Measurements from ENCODE around the gene ZNF224.

ZNF224 gene

GRCh38 chr19:44093931-44094765 lies at the start of gene ZNF224:
Gene ZNF224, plus strand, starts transcription at chr19:44094361. Its CDS starts 3,513 bp downstream, at chr19:44097874.
- peak within 1 kb of the TSS; percentile 58 for H3K27ac ChIP-seq
- peak; percentile 39 for DNase-seq (ENCODE audit: low read depth, low spot score)

DNA sequence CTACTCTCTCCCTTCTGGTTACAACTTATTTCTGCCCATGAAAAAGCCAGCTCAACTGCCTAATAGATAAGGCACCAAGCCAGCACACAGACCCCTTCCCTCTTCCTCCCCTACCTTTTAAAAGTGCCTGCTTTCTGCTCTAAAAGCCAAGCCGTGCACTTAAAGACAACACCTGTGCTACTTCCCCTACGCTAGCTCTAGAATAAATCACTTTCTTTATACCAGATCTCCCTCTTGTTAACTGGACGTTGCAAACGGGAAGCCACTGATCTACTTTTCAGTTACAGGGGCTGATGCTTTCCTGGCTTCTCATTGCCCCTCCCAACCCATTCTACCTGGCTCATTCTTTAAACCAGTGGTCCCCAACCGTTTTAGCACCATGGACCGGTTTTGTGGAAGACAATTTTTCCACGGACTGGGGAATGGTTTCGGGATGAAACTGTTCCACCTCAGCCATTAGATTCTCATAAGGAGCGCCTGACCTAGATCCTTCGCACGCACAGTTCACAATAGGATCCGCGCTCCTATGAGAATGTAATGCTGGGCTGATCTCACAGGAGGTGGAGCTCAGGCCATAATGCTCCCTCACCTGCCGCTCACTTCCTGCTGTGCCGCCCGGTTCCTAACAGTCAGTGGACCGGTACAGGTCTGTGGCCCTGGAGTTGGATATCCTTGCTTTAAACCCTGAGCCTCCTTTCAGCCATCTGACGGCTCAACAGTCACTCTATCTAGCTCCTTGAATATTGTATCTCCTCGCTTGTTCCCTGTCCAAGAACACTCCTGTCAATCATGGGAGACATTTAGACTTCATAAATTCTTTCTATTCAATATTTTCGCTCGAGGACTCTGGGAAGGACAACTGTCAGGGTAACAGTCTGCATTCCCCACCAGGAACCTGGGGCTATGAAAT lies 43.2 kb upstream of the ZNF224 start:
- peak overlapping the region; percentile 80 for H3K27ac ChIP-seq

GRCh38 chr19:44051650-44052402 lies 42.3 kb upstream of the ZNF224 start, which contains the start of gene ZNF223:
Gene ZNF223, plus strand, starts transcription at chr19:44052036. Its CDS starts 3,141 bp downstream, at chr19:44055177.
- DNase-seq (ENCODE audit: low read depth, low spot score) = peak; percentile 70
- H3K27ac ChIP-seq = peak within 1 kb of the TSS; percentile 80

More for the DNA sequence above, 43.2 kb upstream of the ZNF224 start:
- peak; percentile 31 for DNase-seq (ENCODE audit: low read depth, low spot score)

DNA sequence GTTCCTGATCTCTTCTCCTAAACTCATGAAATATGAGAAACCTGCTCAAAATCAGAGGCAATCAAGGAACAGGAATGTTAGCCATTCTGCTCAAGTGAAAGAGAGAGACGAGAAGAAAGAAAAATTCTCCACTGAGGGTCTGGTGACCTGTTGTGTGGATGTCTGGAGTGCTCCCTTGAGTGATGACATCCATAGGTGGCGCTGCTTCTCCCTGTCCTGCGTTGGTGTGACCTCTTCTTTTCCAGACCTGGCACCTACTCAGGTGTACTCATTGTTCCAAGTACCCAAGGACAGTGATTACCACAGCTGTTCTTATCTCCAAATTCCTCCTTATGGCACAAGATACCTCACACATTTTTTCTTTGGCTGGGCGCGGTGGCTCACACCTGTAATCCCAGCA lies 38.3 kb upstream of the ZNF224 start:
- no peak for DNase-seq (ENCODE audit: low read depth, low spot score)
- no peak overlapping the region for H3K27ac ChIP-seq

DNA sequence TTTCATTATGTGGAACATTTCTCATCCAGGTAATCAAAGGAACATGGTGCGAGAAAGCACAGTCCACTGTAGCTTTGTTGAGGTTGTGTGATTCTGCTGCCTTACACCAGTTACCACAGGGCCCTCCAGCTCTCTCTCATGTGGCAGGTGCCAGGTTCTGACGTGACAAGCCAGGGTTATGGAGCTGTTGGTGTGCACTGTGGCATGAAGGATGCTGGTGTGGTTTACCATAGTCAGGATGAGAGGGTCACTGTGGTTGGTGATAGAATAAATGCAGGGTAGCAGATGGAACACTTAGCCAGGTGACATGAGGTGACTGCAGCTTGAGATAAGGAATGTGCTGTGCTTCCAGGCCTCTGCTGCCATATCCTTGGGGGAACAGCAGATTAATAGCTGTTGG lies 34.9 kb upstream of the ZNF224 start:
- H3K27ac ChIP-seq = no peak overlapping the region
- DNase-seq (ENCODE audit: low read depth, low spot score) = no peak

DNA sequence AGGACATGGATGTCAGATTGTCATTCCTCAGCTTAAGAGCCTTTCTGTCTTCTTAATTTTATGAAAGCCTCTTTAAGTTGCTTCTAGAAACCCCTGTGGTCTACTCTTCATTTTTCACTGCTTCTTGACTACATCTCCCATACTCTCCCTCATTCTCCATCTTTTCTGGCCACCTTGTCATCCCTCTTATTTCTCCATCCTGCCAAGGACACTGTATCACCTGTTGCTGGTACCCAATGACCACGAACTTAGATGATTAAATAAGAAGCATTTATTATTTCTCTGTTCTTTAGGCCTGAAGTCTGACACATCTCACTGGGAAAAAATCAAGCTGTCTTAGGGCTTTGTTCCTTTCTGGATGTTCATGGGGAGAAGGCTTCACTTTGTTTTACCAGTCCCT lies 33.1 kb upstream of the ZNF224 start:
- H3K27ac ChIP-seq = no peak overlapping the region
- no peak for DNase-seq (ENCODE audit: low read depth, low spot score)

DNA sequence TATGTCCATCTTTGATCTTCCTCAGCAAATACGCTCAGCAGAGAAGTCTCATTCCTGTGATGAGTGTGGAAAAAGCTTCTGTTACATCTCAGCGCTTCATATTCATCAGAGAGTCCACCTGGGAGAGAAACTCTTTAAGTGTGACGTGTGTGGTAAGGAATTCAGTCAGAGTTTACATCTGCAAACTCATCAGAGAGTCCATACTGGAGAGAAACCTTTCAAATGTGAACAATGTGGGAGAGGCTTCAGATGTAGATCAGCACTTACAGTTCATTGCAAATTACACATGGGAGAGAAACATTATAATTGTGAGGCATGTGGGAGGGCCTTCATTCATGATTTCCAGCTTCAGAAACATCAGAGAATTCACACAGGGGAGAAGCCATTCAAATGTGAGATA lies 27.9 kb upstream of the ZNF224 start:
- no peak overlapping the region for H3K27ac ChIP-seq

DNA sequence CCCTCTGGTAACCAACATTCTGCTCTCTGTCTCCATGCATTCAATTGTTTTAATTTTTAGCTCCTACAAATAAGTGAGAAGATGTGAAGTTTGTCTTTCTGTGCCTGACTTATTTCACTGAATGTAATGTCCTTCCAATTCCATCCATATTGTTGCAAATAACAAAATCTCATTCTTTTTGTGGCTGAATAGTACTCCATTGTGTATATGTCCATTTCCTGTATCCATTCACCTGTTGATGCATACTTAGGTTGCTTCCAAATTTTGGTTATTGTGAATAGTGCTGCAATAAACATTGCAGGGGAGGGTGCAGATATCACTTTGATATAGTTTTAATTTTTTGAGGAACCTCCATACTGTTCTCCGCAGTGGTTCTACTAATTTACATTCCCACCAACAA lies 24.7 kb upstream of the ZNF224 start:
- DNase-seq (ENCODE audit: low read depth, low spot score) = no peak
- H3K27ac ChIP-seq = no peak overlapping the region

More for the DNA sequence above, 27.9 kb upstream of the ZNF224 start:
- no peak for DNase-seq (ENCODE audit: low read depth, low spot score)

- peak; percentile 56 for DNase-seq (ENCODE audit: low read depth, low spot score)
- H3K27ac ChIP-seq = peak within 1 kb of the TSS; percentile 33
These were observed 22.2 kb upstream of the ZNF224 start, which contains the start of gene ZNF284 for GRCh38 chr19:44071824-44072542. Gene ZNF284, plus strand, starts transcription at chr19:44072159. Its CDS starts 4,231 bp downstream, at chr19:44076390.

GRCh38 chr19:44072543-44073401 lies 21.4 kb upstream of the ZNF224 start:
- no peak for DNase-seq (ENCODE audit: low read depth, low spot score)
- H3K27ac ChIP-seq = no peak overlapping the region

GRCh38 chr19:44076325-44076724 lies 17.8 kb upstream of the ZNF224 start:
- no peak for DNase-seq (ENCODE audit: low read depth, low spot score)
- H3K27ac ChIP-seq = no peak overlapping the region

DNA sequence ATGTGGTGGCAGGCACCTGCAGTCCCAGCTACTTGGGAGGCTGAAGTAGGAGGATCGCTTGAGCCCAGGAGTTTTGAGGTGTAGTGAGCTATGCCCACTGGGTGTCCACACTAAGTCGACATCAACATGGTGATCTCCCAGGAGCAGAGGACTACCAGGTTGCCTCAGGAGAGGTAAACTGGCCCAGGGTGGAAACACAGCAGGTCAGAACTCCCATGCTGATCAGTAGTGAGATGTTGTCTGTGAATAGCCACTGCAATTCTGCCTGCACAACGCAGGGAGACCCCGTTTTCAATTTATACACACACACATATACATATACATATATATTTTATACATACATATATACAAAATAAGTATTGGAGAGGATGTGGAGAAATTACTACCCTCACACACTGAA lies 2.1 kb upstream of the ZNF224 start:
- H3K27ac ChIP-seq = no peak overlapping the region
- no peak for DNase-seq (ENCODE audit: low read depth, low spot score)

DNA sequence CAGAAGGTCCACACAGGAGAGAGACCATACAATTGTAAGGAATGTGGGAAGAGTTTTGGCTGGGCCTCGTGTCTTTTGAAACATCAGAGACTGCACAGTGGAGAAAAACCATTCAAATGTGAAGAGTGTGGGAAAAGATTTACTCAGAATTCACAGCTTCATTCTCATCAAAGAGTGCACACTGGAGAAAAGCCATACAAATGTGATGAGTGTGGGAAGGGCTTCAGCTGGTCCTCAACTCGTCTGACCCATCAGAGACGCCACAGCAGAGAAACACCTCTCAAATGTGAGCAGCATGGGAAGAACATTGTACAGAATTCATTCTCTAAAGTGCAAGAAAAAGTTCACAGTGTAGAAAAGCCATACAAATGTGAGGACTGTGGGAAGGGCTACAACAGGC lies 13.6 kb downstream of the ZNF224 start:
- DNase-seq (ENCODE audit: low read depth, low spot score) = no peak
- no peak overlapping the region for H3K27ac ChIP-seq

DNA sequence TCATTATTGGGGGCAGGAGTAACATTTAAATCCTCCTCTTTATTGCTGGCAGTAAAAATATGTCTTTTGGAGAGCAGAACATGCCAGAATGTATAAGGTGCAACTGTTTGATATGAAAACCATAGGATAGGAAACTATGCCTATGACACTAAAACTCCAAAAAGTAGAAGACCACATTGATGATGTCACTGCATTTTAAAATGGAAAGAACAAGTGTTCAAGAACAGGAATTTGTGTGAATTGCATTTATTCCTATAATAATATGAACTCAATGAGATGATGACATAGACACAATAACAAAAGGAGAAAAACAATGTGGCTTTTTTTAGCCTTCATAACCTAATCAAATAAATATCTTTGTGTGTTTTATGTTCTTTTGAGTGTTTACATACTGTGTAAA lies 15.3 kb downstream of the ZNF224 start:
- DNase-seq (ENCODE audit: low read depth, low spot score) = no peak
- H3K27ac ChIP-seq = no peak overlapping the region

DNA sequence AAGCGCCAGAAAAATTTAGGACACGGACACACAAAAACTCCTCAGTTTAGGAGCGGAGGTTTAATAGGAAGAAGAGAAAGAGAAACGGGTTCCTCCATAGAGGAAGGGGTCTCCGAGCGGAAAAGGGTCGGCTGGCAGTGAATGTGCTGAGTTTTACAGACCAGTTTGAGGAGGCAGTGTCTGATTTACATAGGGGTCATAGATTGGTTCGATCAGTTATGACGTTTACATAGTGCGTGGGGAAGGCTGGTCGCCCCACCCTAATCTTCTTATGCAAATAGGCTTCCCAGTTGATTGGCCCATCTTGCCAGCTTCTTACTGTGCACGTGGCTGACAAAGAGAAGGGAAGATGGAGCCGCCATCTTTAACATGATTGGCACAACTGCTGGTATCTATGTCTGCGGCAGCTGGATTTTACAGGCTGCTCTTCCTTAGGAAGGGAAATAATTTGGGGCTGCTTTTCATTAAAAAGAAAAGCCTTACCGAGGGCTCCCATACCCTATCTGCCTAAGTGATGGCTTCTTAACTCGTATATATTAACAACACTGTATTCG lies 17.8 kb downstream of the ZNF224 start:
- DNase-seq (ENCODE audit: low read depth, low spot score) = peak; percentile 39
- H3K27ac ChIP-seq = peak overlapping the region; percentile 34

DNA sequence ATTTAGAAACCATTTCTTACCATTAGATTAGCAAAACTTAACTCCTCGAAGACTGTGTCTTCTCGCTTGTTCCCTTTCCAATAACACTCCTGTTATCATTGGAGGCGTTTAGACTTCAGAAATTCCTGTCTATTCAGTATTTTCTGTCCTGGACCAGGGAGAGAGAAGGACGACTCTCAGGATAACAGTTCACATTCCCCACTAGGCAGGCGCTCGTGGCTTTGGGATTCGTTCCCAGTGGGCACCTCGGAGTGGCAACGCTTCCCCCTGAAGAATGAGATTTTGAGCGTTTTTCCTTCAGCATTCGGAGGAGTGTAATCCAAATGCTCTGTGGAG lies 18.6 kb downstream of the ZNF224 start:
- no peak for DNase-seq (ENCODE audit: low read depth, low spot score)
- H3K27ac ChIP-seq = peak overlapping the region; percentile 34

- DNase-seq (ENCODE audit: low read depth, low spot score) = peak; percentile 84
- H3K27ac ChIP-seq = peak within 1 kb of the TSS; percentile 34
These were observed 19.1 kb downstream of the ZNF224 start, which contains the start of gene ZNF225 for GRCh38 chr19:44113138-44113783. Gene ZNF225, plus strand, starts transcription at chr19:44113399. Its CDS starts 2,429 bp downstream, at chr19:44115828.

Data from epithelial cell of prostate (primary cell).